Inferior parietal cortex (tissue), 1 donor: ENCODE results near the gene EPB41L4A.
"Not testable (repeated sequence)": the region's sequence is repeated elsewhere in the genome, so short reads cannot be mapped to it uniquely, and the experiment has no call there.

Experiments
- DNase-seq: peaks from one replicate; pipeline ENCODE4 v3.0.0-alpha.2; 2016; ENCODE audit errors: extremely low spot score

EPB41L4A gene

DNA sequence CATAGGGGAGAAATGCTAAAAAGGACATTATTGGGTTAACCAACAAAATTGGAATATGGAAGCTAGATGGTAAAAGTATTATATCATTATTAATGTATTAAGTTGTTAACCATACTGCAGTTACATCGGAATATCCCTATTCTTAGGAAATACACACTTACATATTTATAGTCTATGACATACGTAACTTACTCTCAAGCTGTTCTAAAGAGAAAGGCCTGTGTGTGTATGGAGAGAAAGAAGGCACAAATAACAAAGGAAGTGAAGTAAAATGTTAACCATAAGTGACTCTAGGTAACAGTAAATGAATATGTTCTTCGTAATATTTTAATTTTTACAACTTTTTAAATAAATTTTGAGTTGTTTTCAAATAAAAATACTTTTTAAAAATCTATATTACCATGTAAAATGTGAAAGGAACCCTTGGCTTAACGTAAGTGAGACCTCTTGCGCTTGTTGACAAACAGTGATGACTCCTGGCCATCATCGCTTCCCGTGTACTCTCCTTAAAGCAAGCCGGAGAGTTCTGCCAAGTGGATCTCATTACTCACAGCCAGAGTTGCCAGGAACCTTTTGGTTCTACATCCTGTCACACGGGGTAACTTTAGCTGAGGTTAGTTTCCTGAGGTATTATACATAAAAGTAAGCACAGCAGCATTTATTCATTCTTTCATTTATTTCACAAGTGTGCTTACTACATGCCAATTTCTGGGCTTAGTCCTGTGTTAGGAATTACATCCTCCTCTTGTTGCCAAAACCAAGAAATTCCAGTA lies 165.4 kb downstream of the EPB41L4A start:
- no peak for DNase-seq

DNA sequence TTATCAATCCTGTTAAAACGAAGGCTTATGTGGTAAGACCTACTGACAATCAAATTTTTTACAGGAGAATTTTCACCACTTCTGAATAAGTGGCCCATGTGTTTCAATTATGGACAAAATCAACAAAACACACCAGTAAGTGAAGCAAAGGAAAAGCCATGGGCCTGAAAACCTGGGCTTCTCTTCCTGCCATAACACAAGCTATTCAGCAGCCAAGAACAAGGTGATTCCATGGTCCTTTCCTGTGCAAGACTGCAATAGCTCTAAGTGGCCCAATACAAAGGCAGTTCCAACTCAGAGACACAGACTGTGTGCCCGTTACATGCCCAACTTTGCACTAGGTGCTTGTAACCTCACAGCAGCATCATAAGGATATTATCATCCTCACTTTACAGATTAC lies 168.5 kb downstream of the EPB41L4A start:
- no peak for DNase-seq

DNA sequence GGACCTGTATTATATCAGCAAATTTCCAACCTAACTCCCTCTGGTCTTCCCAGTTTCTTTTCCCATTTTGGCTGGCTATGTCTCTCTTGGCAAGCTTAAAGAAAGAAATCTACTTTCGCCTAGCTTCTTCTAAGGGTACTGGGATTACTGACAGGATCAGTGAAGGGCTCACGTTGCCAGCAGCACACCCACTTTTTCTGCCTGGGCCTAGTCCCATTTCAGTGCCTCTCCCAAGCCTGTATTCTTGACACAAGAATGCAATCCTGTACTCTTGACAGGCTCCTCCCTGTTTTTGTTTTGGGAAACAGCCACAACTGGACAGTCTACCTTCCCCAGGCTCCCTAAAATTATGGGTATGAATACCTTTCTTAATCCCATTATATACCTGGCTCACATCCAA lies 170.5 kb downstream of the EPB41L4A start:
- DNase-seq, result no peak

DNA sequence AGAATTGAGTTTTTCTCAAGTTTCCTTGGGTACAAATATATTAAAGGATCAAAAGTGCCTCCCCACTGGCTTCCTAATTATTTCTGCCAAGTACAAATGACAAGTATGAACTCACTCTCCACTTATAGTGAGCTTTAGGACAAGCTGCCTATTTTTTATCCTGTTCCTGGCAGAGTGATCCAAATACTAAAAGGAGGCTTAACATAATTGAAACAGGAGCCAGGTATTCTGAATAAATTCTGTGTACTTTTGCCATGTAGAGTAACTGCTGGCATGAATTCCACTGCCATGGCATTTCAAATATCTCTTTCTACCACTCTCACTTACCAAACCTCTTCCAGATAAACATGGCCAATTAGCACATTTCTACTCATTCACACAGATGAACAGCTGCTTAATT lies 171.1 kb downstream of the EPB41L4A start:
- no peak for DNase-seq

DNA sequence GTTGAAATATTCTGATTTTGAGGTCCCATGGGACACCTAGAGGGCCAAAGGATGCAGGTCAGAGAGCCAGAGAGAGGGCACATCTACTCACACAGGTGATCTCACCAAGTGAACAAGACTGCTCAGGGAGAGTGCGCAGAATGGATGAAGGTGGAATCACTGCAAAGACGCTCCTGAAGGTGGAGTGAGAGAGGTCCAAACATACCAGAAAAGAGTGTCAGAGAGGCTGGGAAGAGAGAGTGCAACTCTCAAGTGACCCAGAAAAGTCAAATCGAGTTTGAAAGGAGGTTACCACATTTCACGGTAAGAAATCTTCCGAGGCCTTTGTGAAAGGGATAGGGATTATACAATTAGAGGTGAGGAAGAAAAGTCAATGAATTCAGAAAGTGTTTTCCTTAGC lies 173.4 kb downstream of the EPB41L4A start:
- no peak for DNase-seq

DNA sequence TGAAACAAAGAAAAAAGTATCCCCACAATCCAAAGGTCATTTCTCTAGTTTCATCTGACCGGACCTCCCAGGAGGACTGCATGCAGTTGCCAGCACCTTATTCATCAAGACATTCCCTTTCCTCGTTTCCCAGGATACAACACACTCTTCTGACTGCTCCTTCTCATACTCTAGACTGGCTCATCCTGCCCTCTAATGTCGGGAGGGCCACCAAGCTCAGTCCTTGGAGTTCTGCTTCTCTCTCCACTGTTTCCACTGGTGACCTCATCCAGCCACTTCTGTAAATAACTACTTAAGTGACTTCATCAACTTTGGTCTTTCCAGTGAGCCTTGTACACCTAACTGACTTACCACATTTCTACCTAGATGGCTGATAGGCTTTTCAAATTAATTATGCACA lies 179.1 kb downstream of the EPB41L4A start:
- DNase-seq, result no peak

- no peak for DNase-seq
These were observed 180.6 kb downstream of the EPB41L4A start for GRCh38 chr5:112238473-112238872.

DNA sequence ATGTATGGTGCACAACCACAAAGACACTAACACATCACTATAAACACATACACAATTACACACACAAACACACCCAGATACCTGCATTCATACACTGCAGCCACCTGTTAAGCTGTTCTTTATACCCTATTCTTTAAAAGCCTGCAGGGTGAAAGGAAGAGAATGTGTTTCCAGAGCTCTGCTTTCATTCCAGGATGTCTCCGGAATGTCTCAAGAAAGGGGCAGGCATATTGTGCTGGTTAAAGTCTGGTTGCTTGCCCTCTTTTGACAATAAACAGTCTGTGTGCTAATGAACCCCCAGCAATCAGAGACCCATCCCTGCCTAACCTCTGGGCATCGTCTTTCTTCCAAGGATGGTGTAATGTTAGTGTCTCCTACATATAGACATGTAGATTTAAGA lies 181.6 kb downstream of the EPB41L4A start:
- no peak for DNase-seq

DNA sequence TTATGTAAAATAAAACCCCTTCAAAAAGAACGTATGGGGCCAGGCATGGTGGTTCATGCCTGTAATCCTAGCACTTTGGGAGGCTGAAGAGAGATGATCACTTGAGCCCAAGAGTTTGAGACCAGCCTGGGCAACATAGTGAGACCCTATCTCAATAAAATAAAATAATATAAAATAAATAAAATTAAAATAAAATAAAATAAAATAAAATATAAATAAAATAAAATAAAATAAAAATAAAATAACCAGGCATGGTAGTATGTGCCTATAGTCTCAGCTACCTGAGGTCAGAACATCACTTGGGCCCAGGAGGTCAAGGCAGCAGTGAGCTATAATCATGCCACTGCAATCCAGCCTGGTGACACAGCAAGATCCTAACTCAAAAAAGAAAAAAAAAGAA lies 185.1 kb downstream of the EPB41L4A start:
- DNase-seq, result no peak

DNA sequence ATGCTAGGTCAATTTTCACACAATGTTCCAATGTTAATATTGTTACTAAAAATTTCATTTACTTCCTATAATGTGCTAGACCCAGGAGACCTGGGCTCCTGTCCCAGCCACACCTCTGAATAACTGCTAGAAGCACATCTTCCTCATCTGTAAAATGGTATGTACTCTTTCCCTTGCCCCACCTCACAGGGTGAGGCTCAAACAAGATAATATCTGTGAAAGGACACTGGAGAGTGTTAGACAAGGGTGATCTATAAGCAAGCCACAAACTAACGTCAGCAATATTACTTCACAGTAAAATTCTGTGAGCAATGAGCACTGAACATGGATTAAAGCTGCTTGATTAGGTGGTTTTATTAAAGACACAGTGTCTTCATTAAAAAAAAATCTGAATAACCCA lies 186.4 kb downstream of the EPB41L4A start:
- no peak for DNase-seq

- no peak for DNase-seq
These were observed 188.5 kb downstream of the EPB41L4A start for GRCh38 chr5:112230606-112231005.

- DNase-seq, result no peak
These were observed 190.4 kb downstream of the EPB41L4A start for GRCh38 chr5:112228667-112229066.

- no peak for DNase-seq
These were observed 191.0 kb downstream of the EPB41L4A start for GRCh38 chr5:112227911-112228631.

GRCh38 chr5:112226215-112226614 lies 192.9 kb downstream of the EPB41L4A start:
- DNase-seq, result no peak

DNA sequence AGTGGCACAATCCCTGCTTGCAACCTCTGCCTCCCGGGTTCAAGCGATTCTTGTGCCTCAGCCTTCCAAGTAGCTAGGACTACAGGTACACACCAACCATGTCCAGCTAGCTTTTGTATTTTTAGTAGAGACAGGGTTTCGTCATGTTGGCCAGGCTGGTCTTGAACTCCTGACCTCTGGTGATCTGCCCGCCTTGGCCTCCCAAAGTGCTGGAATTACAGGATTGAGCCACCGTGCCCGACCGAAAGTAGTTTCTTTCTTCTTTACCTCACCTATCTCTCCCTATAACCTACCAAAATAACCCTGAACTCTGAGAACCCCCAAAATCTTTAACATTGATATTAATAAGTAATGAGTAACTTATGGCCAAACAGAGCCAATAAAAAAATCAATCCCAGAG lies 196.1 kb downstream of the EPB41L4A start:
- DNase-seq, result not testable (repeated sequence)

- no peak for DNase-seq
These were observed 197.9 kb downstream of the EPB41L4A start for GRCh38 chr5:112221128-112221527.

DNA sequence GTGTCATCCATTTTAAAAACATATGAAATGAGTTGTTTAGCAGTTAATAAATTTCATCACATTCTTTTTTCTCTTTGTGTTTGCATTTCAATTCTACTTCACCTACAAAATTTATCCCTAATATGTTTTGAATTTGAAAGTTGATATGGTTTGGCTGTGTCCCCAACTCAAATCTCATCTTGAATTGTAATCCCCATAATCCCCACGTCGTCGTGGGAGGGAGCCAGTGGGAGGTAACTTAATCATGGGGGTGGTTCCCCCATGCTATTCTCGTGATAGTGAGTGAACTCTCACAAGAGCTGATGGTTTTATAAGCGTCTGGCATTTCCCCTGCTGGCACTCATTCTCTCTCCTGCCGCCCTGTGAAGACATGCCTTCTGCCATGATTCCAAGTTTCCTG lies 200.1 kb downstream of the EPB41L4A start:
- no peak for DNase-seq

DNA sequence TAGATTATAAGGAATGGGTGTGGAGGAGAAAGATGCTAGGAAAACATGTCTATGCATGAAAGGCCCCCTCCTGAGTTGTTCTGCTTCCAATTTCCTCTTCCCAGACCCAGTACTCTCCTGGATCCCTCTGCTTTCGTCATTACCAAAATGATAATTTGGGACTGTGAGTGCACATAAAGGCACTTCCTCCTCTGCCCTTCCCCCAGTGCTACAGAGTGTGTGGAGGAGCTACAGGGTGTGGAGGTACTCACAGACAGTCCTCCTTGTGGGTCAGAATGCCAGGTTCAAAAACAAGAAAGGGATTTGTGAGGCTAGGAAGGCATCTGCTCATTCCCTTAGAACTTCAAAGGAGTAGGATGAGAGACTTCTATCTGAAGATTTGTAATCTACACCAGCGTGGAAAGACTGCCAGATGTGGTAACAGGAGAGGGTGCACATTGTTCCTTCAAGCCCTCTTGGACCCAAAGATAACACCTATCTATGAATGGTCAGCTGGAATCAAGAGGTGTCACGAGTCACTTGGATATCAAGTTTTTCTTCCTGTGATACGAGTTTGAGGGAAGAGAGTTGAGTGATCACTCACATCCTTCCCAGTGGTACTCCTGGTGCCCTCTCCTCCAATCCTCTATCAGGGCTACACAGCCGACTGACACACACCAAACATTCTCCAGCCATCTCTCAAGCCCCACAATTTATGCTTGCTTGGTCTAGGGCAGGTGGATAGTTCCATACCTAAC lies 201.1 kb downstream of the EPB41L4A start:
- no peak for DNase-seq

DNA sequence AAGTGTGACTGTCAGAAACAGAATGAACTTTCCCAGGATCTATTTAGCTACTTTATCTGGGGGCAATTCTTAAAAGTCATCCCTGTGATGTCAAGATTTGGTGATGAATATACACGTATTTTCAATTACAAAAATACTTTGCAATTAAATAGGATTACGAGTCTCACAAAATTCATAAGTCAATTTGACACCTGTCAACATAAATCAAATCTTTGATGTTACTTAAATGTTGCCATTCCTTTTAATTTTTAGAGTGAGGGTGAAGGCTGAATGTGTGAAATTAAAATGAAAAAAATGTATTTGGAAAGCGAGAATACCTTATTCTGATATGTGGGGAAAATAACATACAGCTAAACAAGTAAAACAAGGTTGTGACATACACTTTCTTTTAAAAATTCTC lies 202.9 kb downstream of the EPB41L4A start:
- DNase-seq, result no peak

DNA sequence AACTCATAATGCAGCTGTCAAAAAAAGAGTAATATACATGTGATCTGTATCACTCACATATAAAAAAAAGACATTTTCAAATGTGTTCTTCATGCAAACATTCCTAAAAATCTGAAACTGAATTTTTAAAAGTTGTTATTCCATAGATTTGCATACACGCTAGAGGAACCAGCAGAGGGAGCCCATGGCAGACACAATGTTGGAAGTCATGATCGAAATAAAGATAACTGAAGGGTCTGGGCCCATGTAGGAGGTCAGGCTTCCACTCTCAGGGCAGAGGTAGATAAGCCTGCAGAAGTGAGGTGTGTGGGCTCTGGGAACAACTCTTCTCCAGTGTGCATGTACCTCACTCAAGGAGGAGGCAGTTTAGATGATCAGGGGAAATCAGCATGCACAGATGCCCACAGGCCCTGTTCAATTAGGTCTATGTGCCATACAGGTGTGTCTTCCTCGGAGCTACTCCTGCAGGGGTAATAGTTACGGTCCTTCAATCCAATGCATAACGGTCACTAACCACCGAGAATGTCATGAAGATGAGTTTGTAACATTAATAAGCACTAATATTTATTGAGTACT lies 208.6 kb downstream of the EPB41L4A start:
- peak; percentile 76 for DNase-seq

- DNase-seq, result no peak
These were observed 210.1 kb downstream of the EPB41L4A start for GRCh38 chr5:112208699-112209615.
